DND-41 (cell line): ENCODE data around the gene BATF2.
"Not testable (repeated sequence)": the region's sequence is repeated elsewhere in the genome, so short reads cannot be mapped to it uniquely, and the experiment has no call there.

Experiments
- ATAC-seq: fragments of 200-7000 bp; cut with Tn5 transposase; 3 replicates; pipeline ENCODE4 v1.9.1; 2021; ENCODE audit warnings: low read depth; ENCODE audit not compliant: insufficient read depth
- DNase-seq: peaks from one replicate; pipeline ENCODE4 v3.0.0-alpha.2; 2020
- H2AFZ ChIP-seq: 2 replicates; pipeline ENCODE4 v1.6.0; 2012; ENCODE audit warnings: low read depth, low read length
- H3K27ac ChIP-seq: 2 replicates; pipeline ENCODE4 v1.5.1; 2012; ENCODE audit warnings: low read length, inconsistent platforms
- H3K27me3 ChIP-seq: fragments of 200-600 bp; sonication (generic); 2 replicates; pipeline ENCODE4 v1.6.0; 2012; ENCODE audit warnings: low read length, mild to moderate bottlenecking, inconsistent platforms; ENCODE audit not compliant: insufficient read depth, poor library complexity
- H3K36me3 ChIP-seq: 2 replicates; pipeline ENCODE4 v1.5.1; 2012; ENCODE audit warnings: low read length, inconsistent platforms; ENCODE audit not compliant: insufficient read depth
- H3K4me1 ChIP-seq: 2 replicates; pipeline ENCODE4 v1.5.1; 2012; ENCODE audit warnings: mild to moderate bottlenecking, low read length; ENCODE audit not compliant: insufficient read depth
- H3K4me2 ChIP-seq: 2 replicates; pipeline ENCODE4 v1.6.0; 2012; ENCODE audit warnings: mild to moderate bottlenecking, moderate library complexity, low read length, inconsistent platforms; ENCODE audit not compliant: insufficient read depth
- H3K4me3 ChIP-seq, 2 experiments: fragments of 200-600 bp in 1 of 2; shearing (Covaris generic) in 1 of 2; 2 replicates each; pipeline ENCODE4 v1.5.1; 2012 to 2016; ENCODE audit warnings: inconsistent platforms in 2 of 2, low read length in 2 of 2, mild to moderate bottlenecking in 2 of 2, low read depth in 1 of 2, moderate library complexity in 1 of 2
- H3K79me2 ChIP-seq: 2 replicates; pipeline ENCODE4 v1.6.0; 2012; ENCODE audit warnings: low read length, inconsistent platforms; ENCODE audit not compliant: insufficient read depth
- H3K9ac ChIP-seq: 2 replicates; pipeline ENCODE4 v1.6.0; 2012; ENCODE audit warnings: low read depth, mild to moderate bottlenecking, inconsistent platforms, low read length, moderate library complexity
- H3K9me3 ChIP-seq: 2 replicates; pipeline ENCODE4 v1.5.1; 2012; ENCODE audit warnings: low read length, moderate library complexity, mild to moderate bottlenecking, inconsistent platforms; ENCODE audit not compliant: insufficient read depth, severe bottlenecking
- H4K20me1 ChIP-seq: 2 replicates; pipeline ENCODE4 v1.6.0; 2012; ENCODE audit warnings: low read length; ENCODE audit not compliant: insufficient read depth
- EZH2 ChIP-seq: IDR thresholded peaks from 3 replicates; pipeline ENCODE4 v1.6.1; 2012; ENCODE audit warnings: borderline replicate concordance, low read depth, mild to moderate bottlenecking, moderate library complexity, low read length, inconsistent platforms; ENCODE audit not compliant: severe bottlenecking
- TF ChIP-seq, protein P1 (sequence below): IDR thresholded peaks from 2 replicates; pipeline ENCODE4 v1.5.1; 2012; ENCODE audit warnings: borderline replicate concordance, low read length, moderate library complexity, mild to moderate bottlenecking; ENCODE audit not compliant: poor library complexity, severe bottlenecking; ENCODE audit errors: extremely low read depth

BATF2 gene

DNA sequence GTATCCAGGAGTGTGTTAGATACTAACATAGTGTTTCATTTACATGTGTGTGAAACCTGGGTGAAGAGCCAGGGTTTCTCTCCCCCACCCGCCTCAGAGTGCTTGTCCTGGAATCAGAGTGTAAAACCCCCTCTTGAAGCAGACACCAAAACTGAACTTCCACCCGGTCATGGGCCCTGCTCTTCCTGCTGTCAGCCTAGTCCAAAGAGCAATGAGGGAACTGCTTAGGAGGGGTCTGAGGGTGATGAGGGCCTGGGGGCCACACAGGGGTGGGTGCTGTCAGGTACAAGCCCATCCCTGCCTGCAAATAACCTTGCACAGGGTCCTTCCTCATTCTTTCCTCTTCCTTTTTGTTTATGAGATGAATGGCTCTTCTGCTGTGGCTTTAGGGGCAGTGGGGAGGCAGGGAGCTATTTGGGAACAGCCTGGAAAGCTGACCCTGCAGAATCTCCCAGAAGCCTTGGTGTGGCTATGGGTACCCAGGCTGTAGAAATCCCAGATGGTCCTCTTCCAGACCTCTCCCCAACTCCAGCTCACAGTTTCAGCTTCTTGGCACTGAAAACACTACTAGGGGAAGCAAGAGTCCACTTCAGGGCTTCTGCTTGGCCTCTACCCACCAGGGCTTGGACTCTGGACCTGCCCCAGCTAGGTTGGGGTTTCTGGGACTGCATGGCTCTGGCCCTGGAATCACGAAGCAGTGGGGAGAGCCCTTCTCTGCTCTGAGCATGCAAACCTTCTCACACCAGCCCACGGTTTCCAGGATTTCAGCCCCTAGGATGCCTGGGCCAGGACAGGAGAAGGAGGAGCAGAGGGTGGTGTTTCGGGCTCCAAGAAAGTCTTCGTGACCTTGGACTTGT, 8.5 kb downstream of the BATF2 start:
- H3K4me1 ChIP-seq: no peaks in the 10 kb centered on the region
- TF ChIP-seq, protein P1, sequence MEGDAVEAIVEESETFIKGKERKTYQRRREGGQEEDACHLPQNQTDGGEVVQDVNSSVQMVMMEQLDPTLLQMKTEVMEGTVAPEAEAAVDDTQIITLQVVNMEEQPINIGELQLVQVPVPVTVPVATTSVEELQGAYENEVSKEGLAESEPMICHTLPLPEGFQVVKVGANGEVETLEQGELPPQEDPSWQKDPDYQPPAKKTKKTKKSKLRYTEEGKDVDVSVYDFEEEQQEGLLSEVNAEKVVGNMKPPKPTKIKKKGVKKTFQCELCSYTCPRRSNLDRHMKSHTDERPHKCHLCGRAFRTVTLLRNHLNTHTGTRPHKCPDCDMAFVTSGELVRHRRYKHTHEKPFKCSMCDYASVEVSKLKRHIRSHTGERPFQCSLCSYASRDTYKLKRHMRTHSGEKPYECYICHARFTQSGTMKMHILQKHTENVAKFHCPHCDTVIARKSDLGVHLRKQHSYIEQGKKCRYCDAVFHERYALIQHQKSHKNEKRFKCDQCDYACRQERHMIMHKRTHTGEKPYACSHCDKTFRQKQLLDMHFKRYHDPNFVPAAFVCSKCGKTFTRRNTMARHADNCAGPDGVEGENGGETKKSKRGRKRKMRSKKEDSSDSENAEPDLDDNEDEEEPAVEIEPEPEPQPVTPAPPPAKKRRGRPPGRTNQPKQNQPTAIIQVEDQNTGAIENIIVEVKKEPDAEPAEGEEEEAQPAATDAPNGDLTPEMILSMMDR: no peak
- TF ChIP-seq EZH2: no peak
- DNase-seq (no peak), ATAC-seq (no peak)
- H3K9ac ChIP-seq: no peak overlapping the region
- peaks cover 3% of the 10 kb centered on the region for H3K27me3 ChIP-seq
- H3K36me3 ChIP-seq: no peaks in the 10 kb centered on the region
- H3K27ac ChIP-seq: no peak overlapping the region
- H3K4me2 ChIP-seq: no peak overlapping the region
- H2AFZ ChIP-seq: no peak overlapping the region
- no peak overlapping the region for H3K4me3 ChIP-seq
- H4K20me1 ChIP-seq: no peaks in the 10 kb centered on the region
- H3K79me2 ChIP-seq: no peaks in the 10 kb centered on the region
- no peaks in the 10 kb centered on the region for H3K9me3 ChIP-seq

DNA sequence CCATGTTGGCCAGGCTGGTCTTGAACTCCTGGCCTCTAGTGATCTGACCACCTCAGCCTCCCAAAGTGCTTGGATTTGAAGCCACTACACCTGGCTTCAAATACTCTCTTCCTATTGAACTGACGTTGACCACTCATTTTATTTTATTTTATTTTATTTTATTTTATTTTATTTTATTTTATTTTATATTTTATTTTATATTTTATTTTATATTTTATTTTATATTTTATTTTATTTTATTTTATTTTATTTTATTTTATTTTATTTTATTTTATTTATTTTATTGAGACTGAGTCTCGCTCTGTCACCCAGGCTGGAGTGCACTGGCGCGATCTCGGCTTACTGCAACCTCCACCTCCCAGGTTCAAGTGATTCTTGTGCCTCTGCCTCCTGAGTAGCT, 13.4 kb downstream of the BATF2 start:
- ATAC-seq, H3K4me2 ChIP-seq, H3K4me1 ChIP-seq, H3K36me3 ChIP-seq, H4K20me1 ChIP-seq, H2AFZ ChIP-seq, H3K4me3 ChIP-seq, H3K27me3 ChIP-seq, DNase-seq, H3K79me2 ChIP-seq, H3K9ac ChIP-seq, H3K9me3 ChIP-seq, H3K27ac ChIP-seq: not testable (repeated sequence)

GRCh38 chr11:64976651-64977050, 20.1 kb downstream of the BATF2 start:
- Histone ChIP-seq H3K79me2 (no peaks in the 10 kb centered on the region), H3K9me3 (no peaks in the 10 kb centered on the region), H3K9ac (no peak overlapping the region), H3K4me3 (no peak overlapping the region), H3K36me3 (no peaks in the 10 kb centered on the region), H3K27ac (no peak overlapping the region), H2AFZ (no peak overlapping the region), H3K4me1 (no peaks in the 10 kb centered on the region), H3K27me3 (no peaks in the 10 kb centered on the region), H3K4me2 (no peak overlapping the region), H4K20me1 (no peaks in the 10 kb centered on the region)
- ATAC-seq (no peak), DNase-seq (no peak)
- TF ChIP-seq EZH2: no peak
- TF ChIP-seq, protein P1: no peak

DNA sequence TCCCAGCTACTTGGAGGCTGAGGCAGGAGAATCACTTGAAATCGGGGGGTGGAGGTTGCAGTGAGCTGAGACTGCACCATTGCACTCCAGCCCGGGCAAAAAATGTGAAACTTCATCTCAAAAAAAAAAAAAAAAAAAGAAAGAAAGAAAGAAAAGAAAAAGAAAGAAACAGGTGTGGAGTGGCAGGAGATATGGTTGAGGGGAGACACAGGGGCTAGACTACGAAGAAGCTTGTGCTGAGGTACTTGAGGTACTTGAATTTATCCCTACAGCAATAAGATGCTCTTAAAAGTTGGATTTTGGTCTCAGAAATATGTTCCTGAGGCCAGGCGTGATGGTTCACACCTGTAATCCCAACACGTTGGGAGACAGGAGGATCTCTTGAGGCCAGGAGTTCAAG, 22.6 kb downstream of the BATF2 start:
- Histone ChIP-seq H3K36me3 (no peaks in the 10 kb centered on the region), H3K4me2 (no peak overlapping the region), H3K9ac (no peak overlapping the region), H3K27me3 (no peaks in the 10 kb centered on the region), H2AFZ (no peak overlapping the region), H3K27ac (no peak overlapping the region), H3K9me3 (no peaks in the 10 kb centered on the region), H3K4me1 (no peaks in the 10 kb centered on the region), H4K20me1 (no peaks in the 10 kb centered on the region), H3K4me3 (no peak overlapping the region), H3K79me2 (no peaks in the 10 kb centered on the region)
- no peak for TF ChIP-seq EZH2
- TF ChIP-seq, protein P1: no peak
- ATAC-seq (no peak), DNase-seq (no peak)
